Endometrial microvascular endothelial cells (primary cell): ENCODE measurements around the gene CFAP20. TPM values are rescaled to one million over a fixed set of nuclear protein-coding genes. Genes with fewer than 3 reads are reported as not detected.
"Not testable (repeated sequence)": the region's sequence is repeated elsewhere in the genome, so short reads cannot be mapped to it uniquely, and the experiment has no call there.

Experiments
- in situ Hi-C: cut with HindIII; loops from 2 replicates; pipeline ENCODE4 v1.10.0; 2017; ENCODE audit warnings: low sequenced_read_pairs, low pct_unique_long_range_greater_than_20kb; ENCODE audit errors: inconsistent ontology term
- total RNA-seq: library from RNA; depleted of rRNA; stranded (reverse); fragments of >200 nt; gene quantifications from one replicate; pipeline ENCODE4 v1.2.3, GENCODE V29; 2015; ENCODE audit errors: inconsistent ontology term

Gene CFAP20
- total RNA-seq, 1 donor from 2014 or later: 94.6 TPM

DNA sequence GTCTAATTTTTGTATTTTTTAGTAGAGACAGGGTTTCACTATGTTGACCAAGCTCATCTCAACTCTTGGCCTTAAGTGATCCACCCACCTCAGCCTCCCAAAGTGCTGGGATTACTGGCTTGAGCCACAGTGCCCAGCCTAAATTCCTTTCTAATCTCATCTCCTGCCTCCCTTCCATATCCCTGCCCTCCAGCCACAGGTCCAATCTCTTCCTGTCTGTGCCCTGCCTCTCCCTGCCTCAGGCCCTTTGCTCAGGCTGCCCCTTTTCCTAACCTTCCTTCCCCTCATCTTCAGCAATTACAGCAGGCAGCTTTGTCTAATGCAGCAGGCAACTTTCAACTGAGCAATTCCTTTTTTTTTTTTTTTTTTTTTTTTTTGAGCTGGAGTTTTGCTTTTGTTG is 46.8 kb downstream of the CFAP20 start:
- in situ Hi-C loops: no loop called here

DNA sequence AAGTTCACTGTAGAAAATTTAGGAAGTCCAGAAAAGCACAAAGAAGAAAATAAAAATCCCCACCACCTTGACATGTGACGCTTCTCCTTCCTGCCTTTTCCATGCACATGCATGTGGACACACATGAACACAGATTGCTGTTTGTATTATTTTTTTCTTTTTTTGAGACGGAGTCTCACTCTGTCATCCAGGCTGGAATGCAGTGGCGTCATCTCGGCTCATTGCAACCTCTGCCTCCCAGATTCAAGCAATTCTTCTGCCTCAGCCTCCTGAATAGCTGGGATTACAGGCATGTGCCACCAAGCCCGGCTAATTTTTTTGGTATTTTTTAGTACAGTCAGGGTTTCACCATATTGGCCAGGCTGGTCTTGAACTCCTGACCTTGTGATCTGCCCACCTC is 48.5 kb downstream of the CFAP20 start:
- in situ Hi-C loops: not testable (repeated sequence)

DNA sequence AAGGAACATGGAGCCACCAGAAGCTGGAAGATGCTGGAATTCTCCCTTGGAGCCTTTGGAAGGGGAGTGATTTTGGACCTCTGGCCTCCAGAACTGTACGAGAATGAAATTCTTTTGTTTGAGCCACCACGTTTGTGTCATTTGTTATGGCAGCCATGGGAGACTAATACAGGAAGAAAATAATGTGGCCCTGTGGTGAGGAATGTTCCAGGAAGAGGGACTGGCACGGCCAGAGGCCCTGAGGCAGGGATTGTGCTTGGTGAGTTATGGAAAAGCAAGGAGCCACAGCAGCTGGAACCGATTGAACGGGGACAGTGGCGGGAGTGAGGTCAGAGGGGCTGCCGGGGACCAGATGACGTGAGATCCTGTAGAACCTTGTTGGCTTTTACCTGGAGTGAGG is 51.4 kb downstream of the CFAP20 start:
- in situ Hi-C loops: no loop called here

DNA sequence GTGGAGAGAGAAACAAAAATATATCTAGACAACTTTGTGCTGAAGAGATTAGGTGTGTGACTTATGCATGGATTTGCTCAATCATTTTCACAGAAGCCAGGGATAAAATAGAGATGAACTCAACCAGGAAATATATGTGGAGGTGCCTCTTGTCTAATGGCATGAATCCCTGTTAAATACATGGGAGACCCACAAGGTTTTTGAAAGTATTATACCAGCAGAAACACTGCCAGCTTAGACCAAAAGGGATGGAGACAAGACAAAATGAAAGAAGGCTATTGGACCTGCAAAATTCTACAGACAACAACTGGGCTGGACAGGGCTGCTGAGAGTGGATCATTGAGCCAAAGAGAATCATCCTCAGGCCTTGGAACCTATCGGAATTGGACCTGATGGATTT is 52.7 kb downstream of the CFAP20 start:
- in situ Hi-C loops: no loop called here

DNA sequence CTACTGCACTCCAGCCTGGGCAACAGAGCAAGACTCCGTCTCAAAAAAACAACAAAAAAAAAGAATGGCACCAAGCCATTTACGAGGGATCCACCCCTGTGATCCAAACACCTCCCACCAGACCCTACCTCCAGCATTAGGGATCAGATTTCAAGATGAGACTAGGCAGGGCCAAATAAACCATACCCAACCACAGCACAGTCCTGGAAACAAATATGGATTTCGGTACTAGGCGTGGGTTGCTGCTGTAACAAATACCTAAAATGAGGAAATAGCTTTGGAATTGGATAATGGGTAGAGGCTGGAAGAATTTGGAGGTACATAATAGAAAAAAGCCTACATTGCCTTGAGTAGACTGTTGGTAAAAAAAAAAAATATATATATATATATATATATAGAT is 54.5 kb downstream of the CFAP20 start:
- in situ Hi-C loops: no loop called here

DNA sequence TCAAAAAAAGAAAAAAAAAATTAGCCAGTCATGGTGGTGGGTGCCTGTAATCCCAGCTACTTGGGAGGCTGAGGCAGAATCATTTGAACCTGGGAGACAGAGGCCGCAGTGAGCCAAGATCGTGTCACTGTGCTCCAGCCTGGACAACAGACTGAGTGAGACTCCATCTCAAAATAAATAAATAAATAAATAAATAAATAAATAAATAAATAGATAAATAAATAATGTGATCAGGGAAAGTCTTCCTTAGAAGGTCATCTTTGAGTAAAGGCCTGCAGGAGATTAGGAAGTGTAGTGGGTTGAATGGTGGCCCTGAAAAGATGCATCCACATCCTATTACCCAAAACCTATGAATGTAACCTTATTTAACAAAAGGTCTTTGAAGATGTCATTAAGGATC is 56.1 kb downstream of the CFAP20 start:
- in situ Hi-C loops: not testable (repeated sequence)

DNA sequence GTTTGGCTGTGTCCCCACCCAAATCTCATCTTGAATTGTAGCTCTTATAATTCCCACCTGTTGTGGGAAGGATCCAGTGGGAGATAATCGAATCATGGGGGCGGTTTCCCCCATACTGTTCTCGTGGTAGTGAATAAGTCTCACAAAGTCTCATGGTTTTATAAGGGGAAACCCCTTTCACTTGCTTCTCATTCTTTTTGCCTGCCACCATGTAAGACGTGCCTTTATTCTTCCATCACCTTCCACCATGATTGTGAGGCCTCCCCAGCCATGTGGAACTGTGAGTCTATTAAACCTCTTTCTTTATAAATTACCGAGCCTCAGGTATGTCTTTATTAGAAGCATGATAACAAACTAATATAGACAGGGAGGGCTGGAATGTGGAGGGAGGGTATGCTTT is 57.0 kb downstream of the CFAP20 start:
- in situ Hi-C loops: not testable (repeated sequence)

DNA sequence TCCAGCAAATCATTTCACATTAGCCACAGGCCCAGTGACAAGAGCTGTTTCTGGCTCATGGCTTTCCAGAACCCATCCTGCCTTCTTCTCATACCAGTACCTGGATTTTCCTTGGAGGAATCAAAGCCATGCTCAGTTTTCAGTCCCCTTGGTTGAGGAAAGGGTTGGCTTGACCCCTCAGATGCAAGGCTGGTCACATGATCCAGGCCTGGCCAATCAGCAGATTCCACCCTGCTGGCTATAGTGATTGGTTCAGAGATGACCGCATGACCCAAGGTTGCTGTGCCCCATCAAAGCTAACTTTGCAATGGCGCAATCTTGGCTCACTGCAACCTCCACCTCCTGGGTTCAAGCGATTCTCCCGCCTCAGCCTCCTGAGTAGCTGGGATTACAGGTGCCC is 58.6 kb downstream of the CFAP20 start:
- in situ Hi-C loops: no loop called here

Other genes with a start within 250 kb of the CFAP20 start
- gene CNGB1, start 158.3 kb downstream of the CFAP20 start, total RNA-seq: not detected
- gene ZNF319, start 128.7 kb downstream of the CFAP20 start, total RNA-seq: 5.2 TPM
- 39.5 TPM for gene USB1, start 128.0 kb downstream of the CFAP20 start, total RNA-seq
- 4.3 TPM for gene MMP15, start 103.6 kb downstream of the CFAP20 start, total RNA-seq
- gene CSNK2A2, start 68.7 kb upstream of the CFAP20 start, total RNA-seq: 39.8 TPM
- gene PRSS54, start 165.6 kb upstream of the CFAP20 start, total RNA-seq: not detected